Prostate gland (tissue), 2 donors: ENCODE results near the gene ASPN. TPM values are rescaled to one million over a fixed set of nuclear protein-coding genes. Genes with fewer than 3 reads are reported as not detected.

Source experiments
- DNase-seq: peaks from one replicate; pipeline ENCODE4 v3.0.0-alpha.2; 2019; ENCODE audit warnings: low spot score
- H3K27ac ChIP-seq, 2 donors: fragments of 200-600 bp; sonication (generic); 2 replicates each; pipeline ENCODE4 v1.5.1; 2017 to 2019
- H3K27me3 ChIP-seq: fragments of 200-600 bp; sonication (generic); replicated peaks from 2 replicates; pipeline ENCODE4 v1.5.1; 2019; ENCODE audit not compliant: insufficient read depth
- H3K36me3 ChIP-seq, 2 donors: fragments of 200-600 bp; sonication (generic); 1 replicate in 1 of 2; 2 replicates in 1 of 2; pipeline versions ENCODE4 v1.5.1 to v1.8.1; 2017 to 2019
- H3K4me1 ChIP-seq: fragments of 200-600 bp; sonication (generic); replicated peaks from 2 replicates; pipeline ENCODE4 v1.5.1; 2019
- H3K4me3 ChIP-seq, 2 donors: fragments of 200-600 bp; sonication (generic); 2 replicates each; pipeline ENCODE4 v1.5.1; 2017 to 2019
- H3K9me3 ChIP-seq: fragments of 200-600 bp; sonication (generic); 2 replicates; pipeline ENCODE4 v1.5.1; 2017
- POLR2A ChIP-seq: fragments of 450-650 bp; IDR thresholded peaks from one replicate; pipeline ENCODE4 v1.6.1; 2016; ENCODE audit warnings: antibody characterized with exemption, mild to moderate bottlenecking
- POLR2AphosphoS5 ChIP-seq: sonication (generic); formaldehyde crosslinking; IDR thresholded peaks from one replicate; pipeline ENCODE4 v1.6.1; 2017; ENCODE audit warnings: antibody characterized with exemption
- WGBS: methylation state at CpG from one replicate; pipeline ENCODE4 v1.1.5; 2018; 5-methylcytosine and 5-hydroxymethylcytosine counted together
- intact Hi-C: fragments of 100-400 bp; cut with DNase I; formaldehyde crosslinking; loops from one replicate; pipeline ENCODE4 v1.14.2; 2022
- total RNA-seq, 2 donors: library from RNA; depleted of rRNA; stranded (reverse); fragments of >200 nt; gene quantifications; one replicate each; pipeline ENCODE4 v1.1.0, GENCODE V29; 2016
- TF ChIP-seq, protein P1 (sequence below), 4 experiments: fragments of 200-600 bp in 2 of 4; fragments of 450-650 bp in 2 of 4; sonication (generic) in 2 of 4; IDR thresholded peaks; 1 replicate in 3 of 4; 2 replicates in 1 of 4; pipeline ENCODE4 v1.5.1; 2016 to 2019; ENCODE audit warnings: antibody characterized with exemption in 4 of 4, mild to moderate bottlenecking in 2 of 4, moderate library complexity in 2 of 4

ASPN gene
- total RNA-seq, 2 donors from 2014 or later = 0.68 to 1.8 TPM

DNA sequence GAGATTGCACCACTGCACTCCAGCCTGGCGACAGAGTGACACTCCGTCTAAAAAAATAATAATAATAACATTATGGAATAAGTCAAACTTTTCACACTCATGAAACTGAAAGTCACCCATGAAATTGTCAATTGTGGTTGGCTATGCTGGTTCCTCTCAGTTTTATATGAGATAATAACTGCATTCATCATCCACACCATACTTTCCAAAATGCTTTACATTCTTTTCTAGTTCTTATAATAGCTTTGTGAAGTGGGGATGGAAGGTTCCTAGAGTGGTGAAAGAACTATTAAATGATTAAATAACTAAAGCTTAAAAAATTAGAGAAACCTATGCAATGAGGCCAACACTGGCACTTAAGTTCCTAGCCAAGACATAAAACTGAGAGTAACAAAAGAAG is 12.6 kb upstream of the ASPN start:
- intact Hi-C loops = no loop called here
- Histone ChIP-seq H3K27ac (no peak overlapping the region), H3K36me3 (no peaks in the 10 kb centered on the region), H3K4me3 (no peak overlapping the region), H3K27me3 (no peaks in the 10 kb centered on the region), H3K4me1 (no peaks in the 10 kb centered on the region), H3K9me3 (no peaks in the 10 kb centered on the region)
- no peak for DNase-seq
- TF ChIP-seq POLR2AphosphoS5 (no peak), POLR2A (no peak)
- TF ChIP-seq, protein P1, sequence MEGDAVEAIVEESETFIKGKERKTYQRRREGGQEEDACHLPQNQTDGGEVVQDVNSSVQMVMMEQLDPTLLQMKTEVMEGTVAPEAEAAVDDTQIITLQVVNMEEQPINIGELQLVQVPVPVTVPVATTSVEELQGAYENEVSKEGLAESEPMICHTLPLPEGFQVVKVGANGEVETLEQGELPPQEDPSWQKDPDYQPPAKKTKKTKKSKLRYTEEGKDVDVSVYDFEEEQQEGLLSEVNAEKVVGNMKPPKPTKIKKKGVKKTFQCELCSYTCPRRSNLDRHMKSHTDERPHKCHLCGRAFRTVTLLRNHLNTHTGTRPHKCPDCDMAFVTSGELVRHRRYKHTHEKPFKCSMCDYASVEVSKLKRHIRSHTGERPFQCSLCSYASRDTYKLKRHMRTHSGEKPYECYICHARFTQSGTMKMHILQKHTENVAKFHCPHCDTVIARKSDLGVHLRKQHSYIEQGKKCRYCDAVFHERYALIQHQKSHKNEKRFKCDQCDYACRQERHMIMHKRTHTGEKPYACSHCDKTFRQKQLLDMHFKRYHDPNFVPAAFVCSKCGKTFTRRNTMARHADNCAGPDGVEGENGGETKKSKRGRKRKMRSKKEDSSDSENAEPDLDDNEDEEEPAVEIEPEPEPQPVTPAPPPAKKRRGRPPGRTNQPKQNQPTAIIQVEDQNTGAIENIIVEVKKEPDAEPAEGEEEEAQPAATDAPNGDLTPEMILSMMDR (IDR thresholded peaks at IDR 0.05) = no peak
- 97% methylated on average over 2 of the region's 2 CpGs for WGBS

DNA sequence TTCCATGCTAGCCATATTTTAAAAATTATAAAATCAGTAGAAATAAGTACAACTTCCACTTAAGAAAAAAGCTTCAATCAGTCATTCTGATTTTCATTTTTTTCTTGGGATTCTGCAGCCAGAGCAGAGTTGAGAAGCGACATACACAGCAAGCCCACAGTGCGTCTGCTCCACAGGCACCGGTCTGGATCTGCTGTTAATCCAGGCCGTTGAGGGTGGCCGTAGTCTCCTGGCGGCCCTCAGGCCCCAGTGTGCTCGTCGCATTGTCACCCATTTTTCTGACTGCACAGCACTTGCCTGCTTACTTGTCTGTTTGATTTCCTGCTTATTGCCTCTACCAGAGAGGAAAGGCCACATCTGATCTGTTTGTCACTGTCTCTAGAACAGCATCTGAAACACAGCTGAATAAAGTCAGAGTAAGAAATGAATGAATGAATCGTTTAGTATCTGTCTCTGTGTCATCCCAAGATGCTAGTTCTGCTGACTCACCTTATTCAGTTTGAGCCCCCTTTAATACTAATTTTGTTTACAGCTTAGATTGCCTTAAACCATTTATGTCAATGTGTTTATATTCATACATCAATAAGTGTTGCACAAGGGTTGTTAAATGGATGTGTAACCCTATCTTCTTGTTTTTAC is 11.6 kb upstream of the ASPN start:
- H3K27me3 ChIP-seq = no peaks in the 10 kb centered on the region
- TF ChIP-seq POLR2AphosphoS5 (no peak), POLR2A (no peak)
- TF ChIP-seq, protein P1 (IDR thresholded peaks at IDR 0.05) = no peak
- 85% methylated on average over 9 of the region's 9 CpGs for WGBS
- H3K27ac ChIP-seq = no peak overlapping the region
- no peaks in the 10 kb centered on the region for H3K36me3 ChIP-seq
- no peaks in the 10 kb centered on the region for H3K9me3 ChIP-seq
- DNase-seq = no peak
- no peaks in the 10 kb centered on the region for H3K4me1 ChIP-seq
- H3K4me3 ChIP-seq = no peak overlapping the region
- intact Hi-C loops = no loop called here

DNA sequence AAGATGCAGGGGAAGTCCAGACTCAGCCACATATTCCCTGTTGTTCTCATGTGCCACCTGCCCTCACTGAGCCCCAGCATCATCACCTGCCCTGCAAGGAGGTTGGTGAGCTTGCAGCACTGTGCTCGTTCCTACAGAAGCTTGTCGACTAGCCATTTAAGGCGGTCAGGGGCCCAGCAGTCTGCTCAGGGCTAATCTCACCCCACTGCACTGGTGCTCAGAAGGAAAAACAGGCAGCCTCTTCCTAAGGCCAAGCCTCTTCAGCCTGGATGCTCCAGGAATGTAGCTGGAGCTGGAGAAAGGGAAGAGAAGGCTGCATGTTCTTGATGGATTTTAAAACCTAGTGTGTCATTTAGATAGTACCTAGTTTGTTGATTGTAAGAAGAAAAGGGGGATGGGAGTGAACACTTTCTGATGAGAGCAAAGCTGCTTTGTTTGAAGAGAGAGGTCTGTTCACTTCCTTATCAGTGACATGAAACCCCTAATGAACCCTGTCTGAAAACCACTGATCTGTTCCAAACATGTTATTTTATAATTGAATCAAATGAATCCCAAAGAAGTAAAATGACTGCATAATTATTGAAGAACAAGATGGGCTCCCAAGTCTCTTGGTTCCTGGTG is 10.6 kb upstream of the ASPN start:
- H3K36me3 ChIP-seq = no peaks in the 10 kb centered on the region

DNA sequence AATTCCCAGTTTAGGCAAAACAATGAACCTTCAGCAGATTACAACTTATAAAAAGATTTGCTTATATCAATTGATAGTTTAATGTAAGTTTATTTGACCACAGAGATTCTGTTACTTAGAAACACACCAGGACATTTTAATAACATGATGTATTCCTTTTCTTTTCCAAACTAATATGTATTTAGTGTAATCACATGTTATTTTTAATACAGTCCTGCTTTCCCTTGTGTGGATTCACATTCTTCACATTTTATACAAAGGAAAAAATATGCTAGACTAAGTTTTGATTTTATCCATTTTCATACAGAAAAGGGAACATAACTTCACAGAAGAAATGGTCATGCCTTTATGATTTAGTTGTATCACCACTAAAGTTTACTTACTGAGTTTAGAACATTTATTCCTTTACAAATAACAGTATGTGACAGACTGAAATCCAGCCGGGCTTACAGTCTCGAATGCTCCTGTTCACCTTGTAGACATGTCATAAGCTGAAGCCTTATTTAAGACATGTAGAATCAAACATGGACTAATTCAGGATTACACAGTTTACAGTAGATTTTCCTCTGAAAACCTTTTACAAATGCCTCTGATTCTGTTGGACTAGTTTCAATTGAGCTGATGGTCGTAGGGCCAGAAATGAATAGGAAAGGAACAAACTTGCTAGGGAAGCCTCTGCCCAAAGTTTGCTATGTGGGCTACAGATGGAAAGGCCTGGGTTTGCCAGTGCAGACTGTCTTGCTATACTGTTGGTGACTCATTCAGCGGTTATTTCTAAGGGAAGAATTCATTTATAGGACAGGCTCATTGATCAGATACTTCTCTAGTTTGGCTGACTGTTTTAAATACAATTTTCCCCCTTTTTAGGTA is 6.6 kb upstream of the ASPN start:
- DNase-seq = no peak
- Histone ChIP-seq H3K9me3 (no peaks in the 10 kb centered on the region), H3K27ac (no peak overlapping the region), H3K36me3 (no peaks in the 10 kb centered on the region), H3K27me3 (no peaks in the 10 kb centered on the region), H3K4me3 (no peak overlapping the region), H3K4me1 (no peaks in the 10 kb centered on the region)
- TF ChIP-seq, protein P1 (IDR thresholded peaks at IDR 0.05) = no peak
- TF ChIP-seq POLR2A (no peak), POLR2AphosphoS5 (no peak)
- intact Hi-C loops = no loop called here
- WGBS = 51% methylated on average over 4 of the region's 4 CpGs

More for the DNA sequence above, 10.6 kb upstream of the ASPN start:
- H3K9me3 ChIP-seq = no peaks in the 10 kb centered on the region
- TF ChIP-seq POLR2A = no peak
- no peak for TF ChIP-seq POLR2AphosphoS5
- TF ChIP-seq, protein P1 (IDR thresholded peaks at IDR 0.05) = no peak
- H3K27ac ChIP-seq = no peak overlapping the region
- no peaks in the 10 kb centered on the region for H3K27me3 ChIP-seq
- H3K4me1 ChIP-seq = no peaks in the 10 kb centered on the region
- DNase-seq = no peak
- 57% methylated on average over 3 of the region's 3 CpGs for whole genome bisulfite sequencing
- H3K4me3 ChIP-seq = no peak overlapping the region
- intact Hi-C loops = no loop called here
